Measurements from ENCODE around the gene ZNF415.

Gene ZNF415

DNA sequence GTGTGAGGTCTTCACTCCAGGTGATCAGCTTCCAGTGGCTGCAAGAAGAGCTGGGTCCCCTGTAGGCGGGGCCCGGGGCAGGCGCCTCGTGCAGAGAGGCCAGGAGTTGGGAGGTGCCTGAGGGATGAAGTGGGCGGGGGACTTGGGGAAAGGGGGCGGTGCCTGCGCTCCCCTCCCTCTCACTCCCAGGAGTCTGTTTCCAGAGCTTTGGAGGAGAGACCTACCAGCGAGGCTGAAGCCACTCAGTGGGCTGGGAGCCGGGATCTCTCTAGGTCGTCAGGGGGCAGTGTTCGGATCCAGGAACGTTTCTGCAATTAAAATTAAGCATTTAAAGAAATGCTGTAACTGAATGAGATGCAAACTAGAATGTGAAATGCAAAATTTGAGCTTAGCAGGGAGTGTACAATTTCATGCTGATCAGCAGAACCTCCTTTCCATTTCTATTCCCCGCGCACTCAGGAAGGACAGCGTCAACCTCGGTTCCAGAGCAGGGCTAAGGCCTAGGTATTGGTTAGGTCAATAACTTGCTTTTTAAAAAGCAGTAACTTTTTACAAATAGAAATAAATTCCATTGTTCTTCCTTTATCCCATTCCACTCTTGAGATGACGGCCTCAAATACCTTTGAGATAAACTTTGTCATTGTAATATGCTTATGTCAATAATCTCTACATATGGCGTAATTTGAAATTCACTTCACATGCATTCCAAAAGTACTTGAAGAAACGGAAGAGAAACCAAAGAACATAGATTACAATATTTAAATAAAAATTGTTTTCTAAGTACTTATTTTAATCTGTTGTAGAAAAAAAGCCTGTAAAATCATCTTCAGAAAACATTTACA, 41.1 kb downstream of the ZNF415 start:
- DNase-seq (ENCODE audit: low read depth): no peak
- TF ChIP-seq, protein P1, sequence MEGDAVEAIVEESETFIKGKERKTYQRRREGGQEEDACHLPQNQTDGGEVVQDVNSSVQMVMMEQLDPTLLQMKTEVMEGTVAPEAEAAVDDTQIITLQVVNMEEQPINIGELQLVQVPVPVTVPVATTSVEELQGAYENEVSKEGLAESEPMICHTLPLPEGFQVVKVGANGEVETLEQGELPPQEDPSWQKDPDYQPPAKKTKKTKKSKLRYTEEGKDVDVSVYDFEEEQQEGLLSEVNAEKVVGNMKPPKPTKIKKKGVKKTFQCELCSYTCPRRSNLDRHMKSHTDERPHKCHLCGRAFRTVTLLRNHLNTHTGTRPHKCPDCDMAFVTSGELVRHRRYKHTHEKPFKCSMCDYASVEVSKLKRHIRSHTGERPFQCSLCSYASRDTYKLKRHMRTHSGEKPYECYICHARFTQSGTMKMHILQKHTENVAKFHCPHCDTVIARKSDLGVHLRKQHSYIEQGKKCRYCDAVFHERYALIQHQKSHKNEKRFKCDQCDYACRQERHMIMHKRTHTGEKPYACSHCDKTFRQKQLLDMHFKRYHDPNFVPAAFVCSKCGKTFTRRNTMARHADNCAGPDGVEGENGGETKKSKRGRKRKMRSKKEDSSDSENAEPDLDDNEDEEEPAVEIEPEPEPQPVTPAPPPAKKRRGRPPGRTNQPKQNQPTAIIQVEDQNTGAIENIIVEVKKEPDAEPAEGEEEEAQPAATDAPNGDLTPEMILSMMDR (IDR thresholded peaks at IDR 0.05; ENCODE audit: insufficient read depth, low read depth, low read length, missing control alignments): no peak

DNA sequence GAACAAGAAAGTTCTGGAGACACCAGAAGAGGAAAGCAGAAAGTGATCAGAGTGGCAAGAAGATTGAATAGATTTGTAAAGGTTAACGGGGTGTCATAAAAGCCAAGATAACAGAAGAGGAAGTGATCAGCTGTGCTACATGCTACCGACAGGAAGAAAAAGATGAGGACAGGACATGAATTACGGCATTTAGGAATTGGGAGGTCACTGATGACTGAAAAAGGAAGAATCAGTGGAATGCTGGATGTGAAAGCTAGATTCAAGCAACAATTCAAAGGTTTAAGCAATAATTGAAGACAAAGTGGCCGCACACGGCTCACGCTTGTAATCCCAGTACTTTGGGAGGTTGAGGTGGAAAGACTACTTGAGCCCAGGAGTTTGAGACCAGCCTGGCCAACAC, 44.6 kb downstream of the ZNF415 start:
- TF ChIP-seq, protein P1 (IDR thresholded peaks at IDR 0.05; ENCODE audit: insufficient read depth, low read depth, low read length, missing control alignments): no peak
- no peak overlapping the region for H3K4me3 ChIP-seq (ENCODE audit: low read depth, low read length)
- DNase-seq (ENCODE audit: low read depth): no peak

More for the DNA sequence above, 41.1 kb downstream of the ZNF415 start:
- no peak overlapping the region for H3K4me3 ChIP-seq (ENCODE audit: low read depth, low read length)

DNA sequence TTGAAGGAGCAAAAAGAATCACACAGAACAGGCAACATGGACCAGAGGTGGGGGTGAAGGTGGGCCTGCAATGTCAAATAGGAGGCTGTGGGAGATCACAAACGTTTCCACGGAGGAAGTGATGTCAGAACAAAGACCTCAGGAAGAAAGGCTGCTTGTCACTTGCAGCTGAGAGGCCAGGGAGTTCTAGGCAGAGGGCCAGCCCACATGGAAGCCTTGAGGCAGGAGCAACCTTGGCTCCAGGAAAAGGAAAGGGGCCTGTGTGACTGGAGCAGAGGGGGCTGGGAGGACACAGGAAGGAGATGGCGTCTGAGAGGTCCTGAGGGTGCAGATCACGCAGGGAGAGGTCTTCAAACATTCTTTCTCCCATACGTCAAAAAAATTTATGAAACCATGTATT, 45.8 kb downstream of the ZNF415 start:
- TF ChIP-seq, protein P1 (IDR thresholded peaks at IDR 0.05; ENCODE audit: insufficient read depth, low read depth, low read length, missing control alignments): no peak
- DNase-seq (ENCODE audit: low read depth): no peak
- no peak overlapping the region for H3K4me3 ChIP-seq (ENCODE audit: low read depth, low read length)

DNA sequence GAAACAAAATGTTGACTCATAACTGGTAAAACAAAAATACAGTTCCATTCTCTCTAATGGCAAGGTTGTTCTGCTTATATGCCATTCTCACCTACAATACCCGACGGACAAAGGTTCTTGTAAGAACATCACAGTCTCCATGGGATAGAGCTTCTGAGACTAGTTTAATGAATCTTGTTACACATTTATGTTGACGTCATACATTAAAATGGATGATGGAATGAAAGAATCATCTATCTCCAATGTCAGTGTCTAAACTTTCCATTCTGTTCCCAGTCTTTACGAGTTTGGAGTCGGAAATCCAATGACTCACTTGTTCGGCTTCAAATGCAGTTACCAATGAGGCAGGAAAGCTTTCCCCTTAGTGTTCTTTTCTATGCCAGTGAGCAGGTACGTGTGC, 47.2 kb downstream of the ZNF415 start:
- no peak for DNase-seq (ENCODE audit: low read depth)
- TF ChIP-seq, protein P1 (IDR thresholded peaks at IDR 0.05; ENCODE audit: insufficient read depth, low read depth, low read length, missing control alignments): no peak
- no peak overlapping the region for H3K4me3 ChIP-seq (ENCODE audit: low read depth, low read length)

DNA sequence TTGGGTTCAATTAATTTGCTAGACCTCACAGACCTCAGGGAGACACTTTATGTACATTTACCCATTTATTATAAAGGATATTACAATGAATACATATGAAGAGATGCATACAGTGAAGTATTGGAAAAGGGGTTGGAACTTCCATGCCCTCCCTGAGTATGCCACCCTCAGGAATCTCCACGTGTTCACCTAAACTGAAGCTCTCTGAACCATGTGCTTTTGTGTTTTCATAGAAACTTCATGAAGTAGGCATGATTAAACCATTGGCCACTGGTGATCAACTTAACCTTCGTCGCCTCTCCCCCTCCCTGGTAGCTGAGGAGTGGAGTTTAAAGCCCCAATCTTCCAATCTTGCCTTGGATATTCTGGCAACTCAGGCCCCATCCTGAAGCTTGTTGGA, 49.8 kb downstream of the ZNF415 start:
- no peak for DNase-seq (ENCODE audit: low read depth)
- no peak overlapping the region for H3K4me3 ChIP-seq (ENCODE audit: low read depth, low read length)
- TF ChIP-seq, protein P1 (IDR thresholded peaks at IDR 0.05; ENCODE audit: insufficient read depth, low read depth, low read length, missing control alignments): no peak

DNA sequence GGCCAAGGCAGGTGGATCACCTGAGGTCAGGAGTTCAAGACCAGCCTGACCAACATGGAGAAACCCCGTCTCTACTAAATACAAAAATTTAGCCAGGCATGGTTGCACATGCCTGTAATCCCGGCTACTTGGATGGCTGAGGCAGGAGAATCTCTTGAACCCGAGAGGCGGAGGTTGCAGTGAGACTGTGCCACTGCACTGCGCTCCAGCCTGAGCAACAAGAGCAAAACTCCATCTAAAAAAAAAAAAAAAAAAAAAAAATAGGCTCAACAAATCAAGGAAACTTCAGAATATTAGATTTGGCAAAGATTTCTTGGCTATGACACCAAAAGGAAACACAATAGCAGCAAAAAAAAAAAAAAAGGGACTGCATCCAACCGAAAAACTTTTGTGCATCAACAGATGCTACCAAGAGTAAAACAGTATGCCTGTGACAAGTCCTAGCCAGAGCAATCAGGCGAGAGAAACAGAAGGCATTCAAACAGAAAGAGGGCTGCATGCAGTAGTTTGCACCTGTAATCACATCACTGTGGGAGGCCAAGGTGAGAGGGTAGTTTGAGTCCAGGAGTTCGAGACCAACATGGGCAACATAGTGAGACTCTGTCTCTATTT, 53.3 kb downstream of the ZNF415 start:
- DNase-seq (ENCODE audit: low read depth): no peak
- TF ChIP-seq, protein P1 (IDR thresholded peaks at IDR 0.05; ENCODE audit: insufficient read depth, low read depth, low read length, missing control alignments): no peak
- H3K4me3 ChIP-seq (ENCODE audit: low read depth, low read length): no peak overlapping the region
